H1 (cell line): ENCODE data around the gene CTNNA3. TPM values are rescaled to one million over a fixed set of nuclear protein-coding genes. Genes with fewer than 3 reads are reported as not detected.

Experiments used
- BCL11A ChIP-seq, 2 experiments: IDR thresholded peaks; one replicate each; pipeline ENCODE4 v1.6.1; 2011; ENCODE audit warnings: low read depth in 2 of 2, low read length in 2 of 2, mild to moderate bottlenecking in 2 of 2
- CHD2 ChIP-seq: IDR thresholded peaks from 2 replicates; pipeline ENCODE4 v1.6.1; 2012; ENCODE audit warnings: low read length, improper control_type of control experiment
- FOSL1 ChIP-seq: IDR thresholded peaks from 2 replicates; pipeline ENCODE4 v1.6.1; 2011; ENCODE audit warnings: mild to moderate bottlenecking, low read depth, low read length, moderate library complexity; ENCODE audit not compliant: insufficient read depth
- polyA plus RNA-seq, 7 experiments: library from polyadenylated mRNA; depleted of rRNA in 3 of 7; stranded (reverse) in 5 of 7; unstranded in 2 of 7; fragments of >200 nt in 5 of 7; fragments of 200-250 nt in 2 of 7; gene quantifications; 1 replicate in 5 of 7; 2 replicates in 1 of 7; 4 replicates in 1 of 7; pipeline versions ENCODE4 v1.2.1 to v1.2.3, GENCODE V29; 2011 to 2013; ENCODE audit warnings: missing spikeins in 2 of 7, mixed read lengths in 2 of 7
- total RNA-seq: library from RNA; stranded (reverse); fragmentation: NEBNext Ultra II Directional; extraction: Animal tissue kit (Norgen Biotek cat#: 25700); gene quantifications from 2 replicates; pipeline ENCODE4 v1.2.1, GENCODE V29; 2021

Gene CTNNA3
- total and polyA plus RNA-seq, 2 of the 8 experiments (the other 6 are each of a cell fraction or from before 2014, with no cell fraction given) = 1.3 to 1.5 TPM

DNA sequence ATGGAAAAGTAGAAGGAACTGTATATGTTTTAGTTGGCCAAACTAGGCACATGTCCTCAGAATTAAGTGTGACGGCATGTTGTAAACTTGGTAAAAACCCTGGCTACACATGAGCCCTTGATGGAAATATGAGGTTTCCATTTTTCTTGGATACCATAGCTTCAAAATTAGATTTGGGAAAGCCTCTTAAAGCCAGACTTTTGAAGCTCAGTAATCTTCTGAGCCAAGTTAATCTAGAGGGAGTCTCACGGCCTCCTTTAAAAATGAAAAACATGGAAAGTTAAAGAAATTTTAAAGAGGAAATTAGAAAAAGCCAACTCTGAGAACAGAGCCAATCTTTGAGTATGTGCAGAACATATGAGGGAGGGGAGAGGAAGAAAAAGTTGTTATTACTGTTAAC lies 376.0 kb downstream of the CTNNA3 start (continued):
- TF ChIP-seq BCL11A (IDR thresholded peaks at IDR 0.05; ENCODE audit: low read depth in 2 of 2, low read length in 2 of 2) (no peak), FOSL1 (no peak), CHD2 (no peak)
- TF ChIP-seq, all 59 proteins: peak for 0
